Kidney epithelial cell (primary cell): ENCODE data around the gene CNDP1. TPM values are rescaled to one million over a fixed set of nuclear protein-coding genes. Genes with fewer than 3 reads are reported as not detected.

Experiments used
- DNase-seq: peaks from one replicate; pipeline ENCODE4 v3.0.0-alpha.2; 2010; ENCODE audit warnings: low read depth
- H3K27me3 ChIP-seq: 2 replicates; pipeline ENCODE4 v1.6.0; 2011; ENCODE audit warnings: low read length; ENCODE audit not compliant: control insufficient read depth, insufficient read depth
- H3K36me3 ChIP-seq: 2 replicates; pipeline ENCODE4 v1.5.1; 2011; ENCODE audit warnings: low read length; ENCODE audit not compliant: control insufficient read depth, insufficient read depth
- H3K4me3 ChIP-seq: 2 replicates; pipeline ENCODE4 v1.5.1; 2011; ENCODE audit warnings: low read depth, mild to moderate bottlenecking, control low read depth, low read length
- total RNA-seq: library from RNA; depleted of rRNA; stranded (reverse); fragments of >200 nt; gene quantifications from 2 replicates; pipeline ENCODE4 v1.2.3, GENCODE V29; 2015
- TF ChIP-seq, protein P1 (sequence below): IDR thresholded peaks from 2 replicates; pipeline ENCODE4 v1.5.1; 2011; ENCODE audit warnings: mild to moderate bottlenecking, moderate library complexity, low read length, control low read depth, inconsistent platforms; ENCODE audit not compliant: insufficient read depth, poor library complexity, severe bottlenecking

CNDP1 gene
- total RNA-seq, 1 donor from 2014 or later, result not detected

DNA sequence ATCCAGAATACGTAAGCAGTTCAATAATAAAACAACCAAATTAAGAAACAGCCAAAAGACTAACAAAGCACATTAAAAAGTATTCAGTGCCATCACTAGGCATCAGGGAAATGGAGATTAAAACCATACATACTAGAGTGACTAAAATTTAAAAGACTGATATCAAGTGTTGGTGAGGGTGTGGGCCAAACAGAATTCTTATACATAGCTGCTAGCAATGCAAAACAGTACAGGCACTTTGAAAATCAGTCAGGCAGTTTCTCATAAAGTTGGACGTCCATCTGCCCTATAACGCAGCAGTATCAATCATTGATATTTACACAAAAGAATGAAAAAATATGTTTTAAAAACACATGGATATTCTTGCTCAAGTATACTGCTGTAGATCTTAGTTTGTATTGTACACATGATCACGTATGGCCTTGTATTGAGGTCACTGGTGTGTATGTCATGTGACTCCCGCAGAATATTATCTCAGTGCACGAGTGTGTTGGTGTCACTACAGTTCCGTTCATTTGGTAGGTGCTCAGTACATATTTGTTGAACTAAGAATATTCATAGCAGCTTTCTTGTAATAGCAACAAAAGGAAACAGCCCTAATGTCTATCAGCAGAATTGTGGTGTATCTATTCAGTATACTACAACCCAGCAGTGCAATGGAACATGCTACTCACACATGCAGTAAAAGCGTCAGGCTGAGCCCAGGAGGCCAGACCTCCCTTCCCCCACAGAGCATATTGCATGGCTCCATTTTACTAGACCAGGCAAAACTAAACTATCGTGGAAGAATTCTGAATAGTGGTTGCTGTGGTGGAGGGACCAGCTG lies 92.0 kb downstream of the CNDP1 start:
- no peak for DNase-seq

DNA sequence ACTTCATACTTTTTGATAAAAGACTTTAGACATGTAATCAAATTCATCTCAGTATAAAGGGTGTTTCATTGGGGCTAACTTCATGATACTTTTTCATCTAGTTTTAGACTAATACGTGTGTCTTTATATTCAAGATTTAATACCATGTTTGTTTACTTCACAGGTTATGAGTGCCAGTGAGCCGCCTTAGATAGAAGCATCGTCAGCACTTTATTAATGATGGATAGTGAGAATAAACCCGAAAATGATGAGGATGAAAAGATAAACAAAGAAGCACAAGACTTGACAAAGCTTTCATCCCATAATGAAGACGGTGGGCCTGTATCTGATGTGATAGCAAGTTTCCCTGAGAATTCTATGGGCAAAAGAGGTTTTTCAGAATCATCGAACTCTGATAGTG lies 96.5 kb downstream of the CNDP1 start:
- Histone ChIP-seq H3K27me3 (no peaks in the 10 kb centered on the region), H3K4me3 (no peak overlapping the region), H3K36me3 (peaks cover 1% of the 10 kb centered on the region)
- DNase-seq, result no peak
- TF ChIP-seq, protein P1, sequence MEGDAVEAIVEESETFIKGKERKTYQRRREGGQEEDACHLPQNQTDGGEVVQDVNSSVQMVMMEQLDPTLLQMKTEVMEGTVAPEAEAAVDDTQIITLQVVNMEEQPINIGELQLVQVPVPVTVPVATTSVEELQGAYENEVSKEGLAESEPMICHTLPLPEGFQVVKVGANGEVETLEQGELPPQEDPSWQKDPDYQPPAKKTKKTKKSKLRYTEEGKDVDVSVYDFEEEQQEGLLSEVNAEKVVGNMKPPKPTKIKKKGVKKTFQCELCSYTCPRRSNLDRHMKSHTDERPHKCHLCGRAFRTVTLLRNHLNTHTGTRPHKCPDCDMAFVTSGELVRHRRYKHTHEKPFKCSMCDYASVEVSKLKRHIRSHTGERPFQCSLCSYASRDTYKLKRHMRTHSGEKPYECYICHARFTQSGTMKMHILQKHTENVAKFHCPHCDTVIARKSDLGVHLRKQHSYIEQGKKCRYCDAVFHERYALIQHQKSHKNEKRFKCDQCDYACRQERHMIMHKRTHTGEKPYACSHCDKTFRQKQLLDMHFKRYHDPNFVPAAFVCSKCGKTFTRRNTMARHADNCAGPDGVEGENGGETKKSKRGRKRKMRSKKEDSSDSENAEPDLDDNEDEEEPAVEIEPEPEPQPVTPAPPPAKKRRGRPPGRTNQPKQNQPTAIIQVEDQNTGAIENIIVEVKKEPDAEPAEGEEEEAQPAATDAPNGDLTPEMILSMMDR, result no peak

More for the DNA sequence above, 92.0 kb downstream of the CNDP1 start:
- no peaks in the 10 kb centered on the region for H3K27me3 ChIP-seq
- no peaks in the 10 kb centered on the region for H3K36me3 ChIP-seq
- H3K4me3 ChIP-seq, result no peak overlapping the region
- TF ChIP-seq, protein P1, result no peak

DNA sequence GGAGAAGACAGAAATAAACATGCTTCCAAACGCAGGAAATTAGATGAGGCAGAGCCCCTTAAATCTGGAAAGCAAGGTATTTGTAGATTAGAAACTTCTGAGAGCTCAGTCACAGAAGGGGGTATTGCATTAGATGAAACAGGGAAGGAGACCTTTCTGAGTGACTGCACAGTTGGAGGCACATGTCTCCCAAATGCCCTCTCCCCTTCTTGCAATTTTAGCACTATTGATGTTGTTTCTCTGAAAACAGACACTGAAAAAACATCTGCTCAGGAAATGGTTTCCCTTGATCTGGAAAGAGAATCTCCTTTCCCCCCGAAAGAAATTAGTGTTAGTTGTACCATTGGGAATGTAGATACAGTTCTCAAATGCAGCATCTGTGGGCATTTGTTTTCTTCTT lies 96.9 kb downstream of the CNDP1 start:
- no peaks in the 10 kb centered on the region for H3K27me3 ChIP-seq
- TF ChIP-seq, protein P1, result no peak
- no peak overlapping the region for H3K4me3 ChIP-seq
- H3K36me3 ChIP-seq, result peaks cover 1% of the 10 kb centered on the region
- no peak for DNase-seq

DNA sequence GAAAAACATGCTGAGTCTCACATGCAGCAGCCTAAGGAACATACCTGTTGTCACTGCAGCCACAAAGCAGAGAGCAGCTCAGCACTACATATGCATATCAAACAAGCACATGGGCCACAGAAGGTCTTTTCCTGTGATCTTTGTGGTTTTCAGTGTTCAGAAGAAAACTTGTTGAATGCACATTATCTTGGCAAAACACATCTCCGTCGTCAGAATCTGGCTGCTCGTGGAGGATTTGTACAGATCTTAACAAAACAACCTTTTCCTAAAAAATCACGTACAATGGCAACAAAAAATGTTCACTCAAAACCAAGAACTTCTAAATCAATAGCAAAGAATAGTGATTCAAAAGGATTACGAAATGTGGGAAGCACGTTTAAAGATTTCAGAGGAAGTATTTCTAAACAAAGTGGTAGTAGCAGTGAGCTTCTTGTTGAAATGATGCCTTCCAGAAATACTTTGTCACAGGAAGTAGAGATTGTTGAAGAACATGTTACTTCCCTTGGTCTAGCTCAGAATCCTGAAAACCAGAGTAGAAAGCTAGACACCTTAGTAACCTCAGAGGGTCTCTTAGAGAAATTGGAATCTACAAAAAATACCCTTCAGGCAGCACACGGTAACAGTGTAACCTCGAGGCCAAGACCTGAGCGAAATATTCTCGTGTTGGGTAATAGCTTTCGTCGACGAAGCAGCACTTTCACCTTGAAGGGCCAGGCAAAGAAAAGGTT lies 97.5 kb downstream of the CNDP1 start:
- no peak for DNase-seq

DNA sequence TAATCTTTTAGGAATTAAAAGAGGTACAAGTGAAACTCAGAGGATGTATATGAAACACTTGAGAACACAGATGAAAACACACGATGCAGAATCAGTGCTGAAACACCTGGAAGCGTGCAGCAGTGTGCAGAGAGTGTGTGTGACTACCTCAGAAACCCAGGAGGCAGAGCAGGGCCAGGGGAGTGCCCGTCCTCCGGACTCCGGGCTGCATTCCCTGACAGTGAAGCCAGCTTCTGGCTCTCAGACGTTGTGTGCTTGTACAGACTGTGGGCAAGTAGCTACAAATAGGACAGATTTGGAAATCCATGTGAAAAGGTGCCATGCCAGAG lies 98.0 kb downstream of the CNDP1 start:
- TF ChIP-seq, protein P1, result no peak
- DNase-seq, result no peak
- Histone ChIP-seq H3K36me3 (peaks cover 1% of the 10 kb centered on the region), H3K27me3 (no peaks in the 10 kb centered on the region), H3K4me3 (no peak overlapping the region)

More for the DNA sequence above, 97.5 kb downstream of the CNDP1 start:
- TF ChIP-seq, protein P1, result no peak
- no peak overlapping the region for H3K4me3 ChIP-seq
- H3K36me3 ChIP-seq, result peaks cover 1% of the 10 kb centered on the region
- no peaks in the 10 kb centered on the region for H3K27me3 ChIP-seq

DNA sequence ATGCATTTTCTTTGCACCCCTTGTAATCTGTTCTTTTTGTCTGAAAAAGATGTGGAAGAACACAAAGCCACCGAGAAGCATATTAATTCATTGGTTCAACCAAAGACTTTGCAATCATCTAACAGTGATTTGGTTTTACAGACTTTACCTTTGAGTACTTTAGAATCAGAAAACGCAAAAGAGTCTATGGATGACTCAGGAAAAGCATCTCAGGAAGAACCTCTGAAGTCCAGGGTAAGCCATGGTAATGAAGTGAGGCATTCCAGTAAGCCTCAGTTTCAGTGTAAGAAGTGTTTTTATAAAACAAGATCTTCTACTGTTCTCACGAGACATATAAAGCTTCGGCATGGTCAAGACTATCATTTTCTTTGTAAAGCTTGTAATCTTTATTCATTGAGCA lies 98.6 kb downstream of the CNDP1 start:
- Histone ChIP-seq H3K27me3 (no peaks in the 10 kb centered on the region), H3K4me3 (no peak overlapping the region), H3K36me3 (peaks cover 1% of the 10 kb centered on the region)
- TF ChIP-seq, protein P1, result no peak
- DNase-seq, result no peak
